Ovary (tissue), 9 donors: Measurements from ENCODE around the gene NFIL3. TPM values are rescaled to one million over a fixed set of nuclear protein-coding genes. Genes with fewer than 3 reads are reported as not detected.

Experiments
- DNase-seq, 5 donors: peaks; one replicate each; pipeline ENCODE4 v3.0.0-alpha.2; 2019 to 2020
- H3K27ac ChIP-seq, 2 donors: fragments of 200-600 bp; one replicate each; pipeline versions ENCODE4 v1.5.1 to v1.8.0; 2019 to 2022
- H3K27me3 ChIP-seq: fragments of 200-600 bp; one replicate; pipeline ENCODE4 v1.8.0; 2022
- H3K36me3 ChIP-seq: fragments of 200-600 bp; sonication (generic); one replicate; pipeline ENCODE4 v1.5.1; 2019
- H3K4me1 ChIP-seq: one replicate; pipeline ENCODE4 v1.8.1; 2013; ENCODE audit warnings: mild to moderate bottlenecking, moderate library complexity; ENCODE audit not compliant: insufficient read depth
- H3K4me3 ChIP-seq: fragments of 200-600 bp; sonication (generic); one replicate; pipeline ENCODE4 v1.5.1; 2017
- H3K9me3 ChIP-seq, 2 donors: fragments of 200-600 bp in 1 of 2; sonication (generic) in 1 of 2; one replicate each; pipeline versions ENCODE4 v1.5.1 to v1.8.1; 2013 to 2019; ENCODE audit warnings: mild to moderate bottlenecking in 1 of 2, moderate library complexity in 1 of 2
- EP300 ChIP-seq: sonication (generic); formaldehyde crosslinking; IDR thresholded peaks from one replicate; pipeline ENCODE4 v1.6.1; 2017; ENCODE audit warnings: antibody characterized with exemption
- POLR2A ChIP-seq: fragments of 450-650 bp; IDR thresholded peaks from one replicate; pipeline ENCODE4 v1.6.1; 2017; ENCODE audit warnings: antibody characterized with exemption, mild to moderate bottlenecking, moderate library complexity
- WGBS, 3 donors: extraction: QIAGEN DNeasy Blood & Tissue Kit in 1 of 3; methylation state at CpG; one replicate each; pipeline versions ENCODE4 v1.1.5 to v1.1.7; 2013 to 2017; 5-methylcytosine and 5-hydroxymethylcytosine counted together
- intact Hi-C, 4 donors: fragments of 100-400 bp; cut with DNase I; formaldehyde crosslinking; loops; one replicate each; pipeline versions ENCODE4 v1.11.0 to v1.15.1; 2022 to 2023
- polyA plus RNA-seq, 2 donors: library from polyadenylated mRNA; stranded (reverse); fragments of 200-250 nt in 1 of 2; fragments of 350-450 nt in 1 of 2; fragmentation: Illumina TruSeq in 1 of 2; extraction: RNeasy Lipid Tissue Mini Kit (QIAGEN cat#74804) in 1 of 2; gene quantifications; one replicate each; pipeline ENCODE4 v1.2.3, GENCODE V29; 2013 to 2014
- total RNA-seq, 7 donors: library from RNA; depleted of rRNA in 2 of 7; stranded (reverse); fragments of >200 nt in 2 of 7; fragmentation: NEBNext Ultra II Directional in 3 of 7; extraction: Animal tissue kit (Norgen Biotek cat#: 25700) in 3 of 7; gene quantifications; one replicate each; pipeline versions ENCODE4 v1.1.0 to v1.2.4, GENCODE V29; 2016 to 2023
- TF ChIP-seq, protein P1 (sequence below), 3 donors: fragments of 450-650 bp in 2 of 3; fragments of 200-600 bp in 1 of 3; IDR thresholded peaks; one replicate each; pipeline versions ENCODE4 v1.5.1 to v1.8.0; 2016 to 2022; ENCODE audit warnings: antibody characterized with exemption in 3 of 3, mild to moderate bottlenecking in 1 of 3
- donor health status: DM: no; HTN: no; CAD: no; lungs with moderate emphysema.
- donor health status: DM: no; HTN: no; CAD: no.
- donor health status: Bipolar disorder and iron deficiency.
- donor health status: DM: yes; HTN: yes; CAD: no.
- donor health status: DM: no; HTN: no; CAD: no.
- donor health status: DM: yes; HTN: yes; CAD: no.

The NFIL3 gene
- total and polyA plus RNA-seq, 9 donors = 31.8 to 87.0 (median 45.7) TPM

DNA sequence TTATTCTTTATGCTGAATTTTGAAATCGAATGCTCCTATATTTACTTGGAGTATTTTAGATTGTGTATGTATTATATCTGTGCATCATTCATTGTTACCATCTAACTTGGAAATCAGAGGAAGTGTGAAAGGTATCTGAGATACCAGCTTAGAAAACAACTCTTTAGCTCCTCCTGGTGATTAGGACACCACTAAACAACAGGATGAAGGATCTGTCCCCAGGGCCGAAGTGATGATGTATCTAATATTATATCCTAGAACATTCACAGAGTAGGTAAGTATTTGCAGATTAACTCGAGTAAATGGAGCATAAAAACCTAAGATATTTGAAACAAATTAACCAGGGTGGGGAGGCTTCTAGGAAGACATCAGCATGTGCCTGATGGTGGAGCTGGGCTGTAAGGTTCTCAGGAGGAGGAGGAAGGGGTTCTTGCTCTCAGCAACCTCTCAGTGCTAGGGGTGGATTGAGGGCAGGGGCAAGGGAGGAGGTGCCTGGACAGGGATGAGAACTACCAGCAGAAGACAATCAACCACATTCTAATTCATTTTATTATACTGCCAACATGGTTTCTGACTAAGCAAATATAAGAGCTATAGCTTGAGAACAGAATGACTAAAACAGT, 2.6 kb upstream of the NFIL3 start:
- Histone ChIP-seq H3K4me1 (no peaks in the 10 kb centered on the region), H3K27me3 (no peaks in the 10 kb centered on the region), H3K4me3 (no peak overlapping the region), H3K27ac (no peak overlapping the region), H3K36me3 (no peaks in the 10 kb centered on the region), H3K9me3 (no peaks in the 10 kb centered on the region)
- WGBS, 3 donors = 47 to 51% (median 49%) methylated on average over 3 of the region's 3 CpGs
- DNase-seq = no peak
- intact Hi-C loops = loop anchor here (5.0 to 10.0 kb wide), 6 partner anchors 321 to 519 kb away; no protein-coding TSS in a partner anchor
- TF ChIP-seq EP300 = no peak
- TF ChIP-seq, protein P1, sequence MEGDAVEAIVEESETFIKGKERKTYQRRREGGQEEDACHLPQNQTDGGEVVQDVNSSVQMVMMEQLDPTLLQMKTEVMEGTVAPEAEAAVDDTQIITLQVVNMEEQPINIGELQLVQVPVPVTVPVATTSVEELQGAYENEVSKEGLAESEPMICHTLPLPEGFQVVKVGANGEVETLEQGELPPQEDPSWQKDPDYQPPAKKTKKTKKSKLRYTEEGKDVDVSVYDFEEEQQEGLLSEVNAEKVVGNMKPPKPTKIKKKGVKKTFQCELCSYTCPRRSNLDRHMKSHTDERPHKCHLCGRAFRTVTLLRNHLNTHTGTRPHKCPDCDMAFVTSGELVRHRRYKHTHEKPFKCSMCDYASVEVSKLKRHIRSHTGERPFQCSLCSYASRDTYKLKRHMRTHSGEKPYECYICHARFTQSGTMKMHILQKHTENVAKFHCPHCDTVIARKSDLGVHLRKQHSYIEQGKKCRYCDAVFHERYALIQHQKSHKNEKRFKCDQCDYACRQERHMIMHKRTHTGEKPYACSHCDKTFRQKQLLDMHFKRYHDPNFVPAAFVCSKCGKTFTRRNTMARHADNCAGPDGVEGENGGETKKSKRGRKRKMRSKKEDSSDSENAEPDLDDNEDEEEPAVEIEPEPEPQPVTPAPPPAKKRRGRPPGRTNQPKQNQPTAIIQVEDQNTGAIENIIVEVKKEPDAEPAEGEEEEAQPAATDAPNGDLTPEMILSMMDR (IDR thresholded peaks at IDR 0.05) = peak in 2 of 3 donors; percentile 44 to 60

DNA sequence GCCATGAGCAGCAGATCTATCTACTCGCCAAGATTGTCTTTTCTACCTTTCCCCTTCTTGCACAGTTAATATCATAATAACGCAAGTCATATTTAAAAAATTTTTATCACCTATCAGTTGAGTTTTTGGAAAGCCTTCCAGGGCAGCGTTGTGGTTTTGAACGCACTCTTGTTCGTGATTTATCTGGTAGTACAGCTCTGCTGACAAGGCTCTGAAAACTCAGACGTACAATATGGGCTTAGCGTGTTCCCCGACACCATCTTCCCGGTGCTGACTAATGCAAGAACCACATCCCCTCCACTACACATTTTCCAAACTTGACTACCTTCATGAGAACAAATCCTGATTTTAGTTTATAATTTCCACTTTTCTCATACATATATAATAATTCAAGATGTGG, 1.6 kb upstream of the NFIL3 start:
- H3K27me3 ChIP-seq = no peaks in the 10 kb centered on the region
- TF ChIP-seq, protein P1 (IDR thresholded peaks at IDR 0.05) = no peak
- no peak for TF ChIP-seq POLR2A
- TF ChIP-seq EP300 = no peak
- no peaks in the 10 kb centered on the region for H3K36me3 ChIP-seq
- peak overlapping the region; percentile 74 for H3K4me3 ChIP-seq
- intact Hi-C loops = loop anchor here (5.0 to 10.0 kb wide), 6 partner anchors 320 to 520 kb away; no protein-coding TSS in a partner anchor
- H3K9me3 ChIP-seq = no peaks in the 10 kb centered on the region
- H3K4me1 ChIP-seq = peaks cover 6% of the 10 kb centered on the region
- no peak for DNase-seq
- H3K27ac ChIP-seq = peak overlapping the region; percentile 95 to 100
- WGBS, 3 donors = 45 to 58% (median 46%) methylated on average over 9 of the region's 9 CpGs

DNA sequence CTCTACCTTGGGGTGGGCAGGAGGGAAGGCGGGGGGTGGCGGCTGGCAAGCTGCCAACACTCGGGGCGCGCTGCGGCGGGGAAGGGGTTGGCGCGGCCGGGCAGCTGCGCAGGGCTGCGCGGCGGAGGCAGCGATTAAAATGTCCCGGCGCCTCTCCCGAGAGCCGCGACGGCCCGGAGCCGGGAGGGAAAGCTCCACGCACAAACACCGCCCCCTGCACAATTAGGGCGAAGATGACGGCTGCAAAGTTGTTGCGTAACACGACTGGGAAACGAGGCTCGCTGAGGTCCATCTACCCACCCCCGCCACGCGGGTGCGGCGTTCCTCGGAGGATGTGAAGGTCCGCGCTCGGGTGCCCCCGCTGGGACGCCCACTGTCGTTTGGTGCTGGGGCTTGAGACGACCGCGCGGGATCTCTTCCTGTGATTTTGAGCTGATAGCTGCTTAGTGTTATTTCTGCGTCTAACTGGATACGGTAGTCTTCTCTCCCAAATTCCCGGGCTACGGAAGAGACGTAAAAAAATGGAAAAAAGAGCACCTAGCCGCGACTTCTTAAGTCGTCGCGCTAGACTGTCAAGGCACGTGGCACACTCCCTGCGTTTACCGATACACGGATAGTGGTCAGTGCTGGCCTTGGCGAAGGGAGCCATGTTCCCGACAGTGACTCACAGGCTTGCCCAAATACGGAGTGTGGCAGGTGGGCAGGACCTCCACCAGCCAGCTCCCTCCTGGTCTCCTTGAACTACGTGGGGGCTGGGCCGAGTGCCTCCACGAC, 958 bp upstream of the NFIL3 start:
- peaks cover 8% of the 10 kb centered on the region for H3K4me1 ChIP-seq
- intact Hi-C loops = loop anchor here (5.0 to 10.0 kb wide), 10 partner anchors 62 to 520 kb away; partner anchors contain the start of gene AUH (in 1 of the 4)
- H3K4me3 ChIP-seq = peak overlapping the region; percentile 74
- TF ChIP-seq EP300 = peak; percentile 70
- TF ChIP-seq, protein P1 (IDR thresholded peaks at IDR 0.05) = peak in 2 of 3 donors; percentile 43 to 48
- TF ChIP-seq POLR2A = peak; percentile 76
- 1% methylated on average over 65 to 67 of the region's 67 CpGs for WGBS, 3 donors
- H3K9me3 ChIP-seq = no peaks in the 10 kb centered on the region
- peak overlapping the region; percentile 95 to 100 for H3K27ac ChIP-seq
- no peaks in the 10 kb centered on the region for H3K36me3 ChIP-seq
- peak; percentile 91 to 95 (median 92) for DNase-seq
- no peaks in the 10 kb centered on the region for H3K27me3 ChIP-seq

DNA sequence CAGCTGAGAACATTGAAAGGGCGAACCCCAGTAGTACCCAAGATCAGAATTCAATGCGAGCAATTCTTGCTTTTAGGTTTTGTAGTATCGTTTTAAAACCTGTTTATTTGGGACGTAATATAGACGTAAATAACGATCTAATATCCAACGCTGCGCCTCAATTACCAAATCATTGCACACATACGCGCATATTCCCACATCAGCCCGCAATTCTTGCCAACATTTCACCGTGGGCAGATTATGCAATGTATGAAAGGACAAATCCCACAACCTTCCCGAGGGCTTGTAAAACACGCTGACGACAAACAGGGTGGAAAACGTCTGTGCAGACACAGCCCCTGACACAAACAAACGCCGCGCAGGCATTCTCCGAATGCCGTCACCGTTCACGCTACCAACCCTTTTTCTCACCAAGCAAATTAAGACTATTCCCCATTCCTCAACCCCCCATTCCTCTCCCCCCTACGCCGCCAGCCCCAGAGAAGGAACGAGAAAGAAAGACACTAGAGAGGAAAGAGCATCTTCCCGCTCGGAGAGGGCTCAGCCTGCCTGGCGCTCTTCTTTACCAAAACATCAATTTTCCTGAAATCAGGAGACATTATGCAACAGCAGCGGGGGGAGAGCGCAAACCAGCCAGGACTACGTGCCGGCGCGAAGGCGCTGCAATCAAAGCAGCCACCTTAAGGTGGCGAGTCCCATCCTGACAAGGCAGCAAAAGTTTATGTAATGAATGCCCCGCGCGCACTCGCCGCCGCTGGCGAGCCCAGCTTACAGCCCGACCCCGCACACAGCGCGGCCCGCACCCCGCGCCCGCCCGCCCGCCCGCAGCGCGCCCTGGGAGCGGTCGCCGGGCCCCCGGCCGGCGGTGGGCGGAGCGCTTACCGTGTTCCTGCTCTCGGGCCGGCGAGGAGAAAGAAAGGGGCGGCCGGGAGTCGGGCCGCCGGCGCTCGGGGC, 597 bp downstream of the NFIL3 start:
- Histone ChIP-seq H3K9me3 (no peaks in the 10 kb centered on the region), H3K36me3 (no peaks in the 10 kb centered on the region), H3K27ac (peak overlapping the region; percentile 90 to 95), H3K27me3 (no peaks in the 10 kb centered on the region), H3K4me3 (peak overlapping the region; percentile 60), H3K4me1 (peaks cover 9% of the 10 kb centered on the region)
- DNase-seq = peak; percentile 72 to 82 (median 77)
- TF ChIP-seq EP300 (peak; percentile 89), POLR2A (peak; percentile 59)
- TF ChIP-seq, protein P1 (IDR thresholded peaks at IDR 0.05) = peak in 1 of 3 donors; percentile 22
- intact Hi-C loops = loop anchor here (5.0 to 10.0 kb wide), 8 partner anchors 61 to 522 kb away; partner anchors contain the start of gene AUH (in 1 of the 4)
- WGBS, 3 donors = 0% methylated on average over 41 to 76 of the region's 76 CpGs
